Fibroblast of lung (primary cell): ENCODE results near the gene MFAP2.

Experiments
- EZH2 ChIP-seq: IDR thresholded peaks from 2 replicates; pipeline ENCODE4 v1.5.1; 2012; ENCODE audit warnings: low read length, control low read depth, mild to moderate bottlenecking; ENCODE audit errors: missing control alignments
- TF ChIP-seq, protein P1 (sequence below), 2 donors: IDR thresholded peaks in 1 of 2; conservative IDR thresholded peaks in 1 of 2; 1 replicate in 1 of 2; 2 replicates in 1 of 2; pipeline ENCODE4 v1.5.1; 2011 to 2012; ENCODE audit warnings: low read length in 2 of 2, control low read depth in 1 of 2, inconsistent platforms in 1 of 2, low read depth in 1 of 2, mild to moderate bottlenecking in 1 of 2

GRCh38 chr1:17004466-17005364, 24.3 kb upstream of the MFAP2 start:
- TF ChIP-seq, protein P1, sequence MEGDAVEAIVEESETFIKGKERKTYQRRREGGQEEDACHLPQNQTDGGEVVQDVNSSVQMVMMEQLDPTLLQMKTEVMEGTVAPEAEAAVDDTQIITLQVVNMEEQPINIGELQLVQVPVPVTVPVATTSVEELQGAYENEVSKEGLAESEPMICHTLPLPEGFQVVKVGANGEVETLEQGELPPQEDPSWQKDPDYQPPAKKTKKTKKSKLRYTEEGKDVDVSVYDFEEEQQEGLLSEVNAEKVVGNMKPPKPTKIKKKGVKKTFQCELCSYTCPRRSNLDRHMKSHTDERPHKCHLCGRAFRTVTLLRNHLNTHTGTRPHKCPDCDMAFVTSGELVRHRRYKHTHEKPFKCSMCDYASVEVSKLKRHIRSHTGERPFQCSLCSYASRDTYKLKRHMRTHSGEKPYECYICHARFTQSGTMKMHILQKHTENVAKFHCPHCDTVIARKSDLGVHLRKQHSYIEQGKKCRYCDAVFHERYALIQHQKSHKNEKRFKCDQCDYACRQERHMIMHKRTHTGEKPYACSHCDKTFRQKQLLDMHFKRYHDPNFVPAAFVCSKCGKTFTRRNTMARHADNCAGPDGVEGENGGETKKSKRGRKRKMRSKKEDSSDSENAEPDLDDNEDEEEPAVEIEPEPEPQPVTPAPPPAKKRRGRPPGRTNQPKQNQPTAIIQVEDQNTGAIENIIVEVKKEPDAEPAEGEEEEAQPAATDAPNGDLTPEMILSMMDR (conservative IDR thresholded peaks at IDR 0.05 in 1 of 2, IDR thresholded peaks at IDR 0.05 in 1 of 2; ENCODE audit: low read depth in 1 of 2, low read length in 2 of 2) = no peak
- TF ChIP-seq EZH2 = no peak
